ENCODE data around the gene FRYL. TPM values are rescaled to one million over a fixed set of nuclear protein-coding genes. Genes with fewer than 3 reads are reported as not detected.

FRYL gene
- total and polyA plus RNA-seq, 2 experiments from 2014 or later = 20.6 to 33.0 TPM

DNA sequence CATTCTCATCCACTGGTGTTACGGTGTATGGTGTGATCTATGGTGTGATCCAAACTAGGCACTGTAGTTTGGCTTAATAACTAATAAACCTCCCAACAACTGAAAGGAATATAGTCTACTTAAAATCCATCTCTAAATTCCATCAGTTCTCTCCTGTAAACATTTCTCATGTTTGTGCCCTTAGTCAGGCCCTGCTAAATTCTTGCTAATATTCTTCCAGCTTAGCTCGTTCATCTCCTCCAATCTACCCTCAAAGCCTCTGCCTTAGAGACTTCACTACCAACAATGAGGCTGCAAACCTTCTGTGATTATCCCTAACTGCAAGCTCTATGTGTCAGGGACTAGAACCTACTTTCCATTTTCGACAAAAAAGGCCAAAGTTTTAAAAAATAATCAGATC lies 261.9 kb downstream of the FRYL start:
- Histone ChIP-seq H3K27ac (no peak overlapping the region), H3K36me3 (peaks cover 38% of the 10 kb centered on the region), H3K4me1 (ENCODE audit: low read depth) (peaks cover 6% of the 10 kb centered on the region), H3K27me3 (no peaks in the 10 kb centered on the region), H3K9me3 (ENCODE audit: low read depth) (no peaks in the 10 kb centered on the region), H3K4me3 (no peak overlapping the region)
- no peak for DNase-seq (ENCODE audit: low read depth in 1 of 2, low spot score in 1 of 2)
- TF ChIP-seq, protein P1, sequence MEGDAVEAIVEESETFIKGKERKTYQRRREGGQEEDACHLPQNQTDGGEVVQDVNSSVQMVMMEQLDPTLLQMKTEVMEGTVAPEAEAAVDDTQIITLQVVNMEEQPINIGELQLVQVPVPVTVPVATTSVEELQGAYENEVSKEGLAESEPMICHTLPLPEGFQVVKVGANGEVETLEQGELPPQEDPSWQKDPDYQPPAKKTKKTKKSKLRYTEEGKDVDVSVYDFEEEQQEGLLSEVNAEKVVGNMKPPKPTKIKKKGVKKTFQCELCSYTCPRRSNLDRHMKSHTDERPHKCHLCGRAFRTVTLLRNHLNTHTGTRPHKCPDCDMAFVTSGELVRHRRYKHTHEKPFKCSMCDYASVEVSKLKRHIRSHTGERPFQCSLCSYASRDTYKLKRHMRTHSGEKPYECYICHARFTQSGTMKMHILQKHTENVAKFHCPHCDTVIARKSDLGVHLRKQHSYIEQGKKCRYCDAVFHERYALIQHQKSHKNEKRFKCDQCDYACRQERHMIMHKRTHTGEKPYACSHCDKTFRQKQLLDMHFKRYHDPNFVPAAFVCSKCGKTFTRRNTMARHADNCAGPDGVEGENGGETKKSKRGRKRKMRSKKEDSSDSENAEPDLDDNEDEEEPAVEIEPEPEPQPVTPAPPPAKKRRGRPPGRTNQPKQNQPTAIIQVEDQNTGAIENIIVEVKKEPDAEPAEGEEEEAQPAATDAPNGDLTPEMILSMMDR (IDR thresholded peaks at IDR 0.05; ENCODE audit: low read depth, low read length) = no peak

- TF ChIP-seq, protein P1 (IDR thresholded peaks at IDR 0.05; ENCODE audit: low read depth, low read length) = no peak
- H3K27ac ChIP-seq = no peak overlapping the region
- no peaks in the 10 kb centered on the region for H3K9me3 ChIP-seq (ENCODE audit: low read depth)
- no peak overlapping the region for H3K4me3 ChIP-seq
- H3K27me3 ChIP-seq = no peaks in the 10 kb centered on the region
- H3K4me1 ChIP-seq (ENCODE audit: low read depth) = no peaks in the 10 kb centered on the region
- peaks cover 73% of the 10 kb centered on the region for H3K36me3 ChIP-seq
- DNase-seq (ENCODE audit: low read depth in 1 of 2, low spot score in 1 of 2) = no peak
These were observed 270.5 kb downstream of the FRYL start for GRCh38 chr4:48509543-48509942.

GRCh38 chr4:48506716-48507115 lies 273.4 kb downstream of the FRYL start:
- peaks cover 52% of the 10 kb centered on the region for H3K36me3 ChIP-seq
- no peaks in the 10 kb centered on the region for H3K4me1 ChIP-seq (ENCODE audit: low read depth)
- DNase-seq (ENCODE audit: low read depth in 1 of 2, low spot score in 1 of 2) = no peak
- no peak overlapping the region for H3K4me3 ChIP-seq
- H3K9me3 ChIP-seq (ENCODE audit: low read depth) = no peaks in the 10 kb centered on the region
- TF ChIP-seq, protein P1 (IDR thresholded peaks at IDR 0.05; ENCODE audit: low read depth, low read length) = no peak
- no peak overlapping the region for H3K27ac ChIP-seq
- H3K27me3 ChIP-seq = no peaks in the 10 kb centered on the region

DNA sequence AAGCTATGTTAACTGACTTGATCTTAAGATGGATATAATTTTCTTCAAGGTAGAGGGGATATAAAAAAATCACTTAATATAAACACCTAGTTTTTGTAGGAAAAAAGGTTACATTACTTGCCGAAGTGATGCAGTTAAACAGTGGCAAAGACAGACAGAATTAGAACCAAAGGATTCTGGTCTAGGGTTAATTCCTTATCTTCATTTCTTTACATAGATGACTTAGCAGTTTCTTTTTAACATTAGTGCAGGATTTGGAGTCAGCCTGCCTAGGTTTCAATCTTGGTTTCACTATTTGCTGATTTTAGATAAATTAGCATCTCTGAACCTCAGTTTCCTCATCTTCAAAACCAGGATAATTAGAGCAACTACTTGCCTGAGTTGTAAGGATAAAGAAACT lies 275.7 kb downstream of the FRYL start:
- Histone ChIP-seq H3K27me3 (no peaks in the 10 kb centered on the region), H3K4me1 (ENCODE audit: low read depth) (no peaks in the 10 kb centered on the region), H3K4me3 (no peak overlapping the region), H3K9me3 (ENCODE audit: low read depth) (no peaks in the 10 kb centered on the region), H3K27ac (no peak overlapping the region), H3K36me3 (peaks cover 49% of the 10 kb centered on the region)
- TF ChIP-seq, protein P1 (IDR thresholded peaks at IDR 0.05; ENCODE audit: low read depth, low read length) = no peak
- DNase-seq (ENCODE audit: low read depth in 1 of 2, low spot score in 1 of 2) = no peak

DNA sequence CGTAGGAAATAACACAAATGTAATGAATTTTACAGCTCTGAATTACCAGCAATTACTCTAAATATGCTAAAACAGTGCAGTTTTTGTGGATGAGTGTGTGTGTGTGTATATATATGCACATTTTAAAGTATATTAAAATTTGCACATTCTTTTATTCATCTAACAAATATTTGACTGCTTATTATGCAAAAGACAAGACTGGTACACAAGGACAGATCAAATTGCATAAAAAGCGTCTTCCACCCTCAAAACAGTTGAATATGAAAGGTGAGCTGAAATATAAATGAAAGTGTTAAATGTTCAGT lies 276.1 kb downstream of the FRYL start:
- Histone ChIP-seq H3K36me3 (peaks cover 49% of the 10 kb centered on the region), H3K4me1 (ENCODE audit: low read depth) (no peaks in the 10 kb centered on the region), H3K9me3 (ENCODE audit: low read depth) (no peaks in the 10 kb centered on the region), H3K27ac (no peak overlapping the region), H3K27me3 (no peaks in the 10 kb centered on the region), H3K4me3 (no peak overlapping the region)
- TF ChIP-seq, protein P1 (IDR thresholded peaks at IDR 0.05; ENCODE audit: low read depth, low read length) = no peak
- no peak for DNase-seq (ENCODE audit: low read depth in 1 of 2, low spot score in 1 of 2)
